RWPE1 (cell line): Measurements from ENCODE around the gene HDAC7.

Experiments
- CTCF ChIA-PET: fragments of 350-600 bp; sonication (Branson Sonifier 250); formaldehyde crosslinking; extraction: SDS; loops from one replicate; lab custom pipeline; 2021; lab: Yijun Ruan, JAX
- POLR2A ChIA-PET: fragments of 400-600 bp; formaldehyde crosslinking; extraction: SDS; loops from one replicate; lab custom pipeline; 2020; ENCODE audit warnings: antibody characterized with exemption; ENCODE audit not compliant: low non-redundant PET; lab: Yijun Ruan, JAX
- DNase-seq: peaks from one replicate; pipeline ENCODE4 v3.0.0; 2012; ENCODE audit warnings: low spot score
- H3K27ac ChIP-seq: fragments of 450-650 bp; 2 replicates; pipeline ENCODE4 v1.5.1; 2017
- CTCF ChIP-seq: fragments of 450-650 bp; conservative IDR thresholded peaks from 2 replicates; pipeline ENCODE4 v1.5.1; 2017; ENCODE audit warnings: low read depth, mild to moderate bottlenecking

HDAC7 gene

GRCh38 chr12:47776471-47777143 lies 43.1 kb downstream of the HDAC7 start:
- peak overlapping the region; percentile 63 for H3K27ac ChIP-seq
- CTCF ChIA-PET = interaction anchor here (0.6 to 11.5 kb wide), 3 partner anchors 34 to 273 kb away, joined by 3 to 167 read pairs (median 5); no protein-coding TSS in a partner anchor
- POLR2A ChIA-PET = no interaction called here
- no peak for TF ChIP-seq CTCF
- DNase-seq = no peak

- no peak for TF ChIP-seq CTCF
- POLR2A ChIA-PET = no interaction called here
- peak overlapping the region; percentile 63 for H3K27ac ChIP-seq
- no peak for DNase-seq
- CTCF ChIA-PET = interaction anchor here (0.6 to 11.5 kb wide), 6 partner anchors 9 to 1421 kb away, joined by 3 to 167 read pairs (median 4); no protein-coding TSS in a partner anchor
Observed at GRCh38 chr12:47775100-47775911, 44.4 kb downstream of the HDAC7 start.

GRCh38 chr12:47774663-47775062 lies 45.0 kb downstream of the HDAC7 start:
- H3K27ac ChIP-seq = peak overlapping the region; percentile 63
- no peak for DNase-seq
- ChIA-PET POLR2A (no interaction called here), CTCF (interaction anchor here (0.7 to 11.5 kb wide), 4 partner anchors 8 to 147 kb away, joined by 3 to 167 read pairs (median 4); no protein-coding TSS in a partner anchor)
- TF ChIP-seq CTCF = no peak

- ChIA-PET POLR2A (no interaction called here), CTCF (interaction anchor here (0.6 to 11.5 kb wide), 5 partner anchors 8 to 94 kb away, joined by 3 to 167 read pairs (median 3); no protein-coding TSS in a partner anchor)
- no peak for DNase-seq
- H3K27ac ChIP-seq = peak overlapping the region; percentile 68
- no peak for TF ChIP-seq CTCF
Observed at GRCh38 chr12:47773858-47774580, 45.7 kb downstream of the HDAC7 start.

- POLR2A ChIA-PET = interaction anchor here (0.6 kb wide), 1 partner anchor 15 kb away, joined by 3 read pairs; no protein-coding TSS in a partner anchor
- peak; percentile 79 for TF ChIP-seq CTCF
- peak within 1 kb of the TSS; percentile 68 for H3K27ac ChIP-seq
- peak; percentile 87 for DNase-seq
- CTCF ChIA-PET = interaction anchor here (0.5 to 11.5 kb wide), 9 partner anchors 9 to 122 kb away, joined by 3 to 167 read pairs (median 5); partner anchors contain the start of gene RAPGEF3
Observed at GRCh38 chr12:47773062-47773857, 46.4 kb downstream of the HDAC7 start, which contains the start of gene SLC48A1. Gene SLC48A1 (plus strand): TSS chr12:47773238. CDS start chr12:47773305, 67 bp downstream.
